Neutrophil (primary cell): ENCODE data around the gene TFEB.

Source experiments
- H3K27ac ChIP-seq: fragments of 200-600 bp; sonication (generic); 2 replicates; pipeline ENCODE4 v1.5.1; 2016; ENCODE audit warnings: mild to moderate bottlenecking, moderate library complexity
- H3K27me3 ChIP-seq: fragments of 200-600 bp; sonication (generic); 2 replicates; pipeline ENCODE4 v1.6.0; 2016; ENCODE audit warnings: mild to moderate bottlenecking
- H3K36me3 ChIP-seq: fragments of 200-600 bp; sonication (generic); 2 replicates; pipeline ENCODE4 v1.5.1; 2017
- H3K4me1 ChIP-seq, 2 experiments: fragments of 200-600 bp in 1 of 2; sonication (generic) in 1 of 2; 1 replicate in 1 of 2; 2 replicates in 1 of 2; pipeline versions ENCODE4 v1.5.1 to v1.6.1; 2013 to 2016; ENCODE audit warnings: low read depth in 1 of 2, low read length in 1 of 2, mild to moderate bottlenecking in 1 of 2, moderate library complexity in 1 of 2; ENCODE audit not compliant: control insufficient read depth in 1 of 2, insufficient read depth in 1 of 2
- H3K4me3 ChIP-seq, 2 experiments: fragments of 200-600 bp in 1 of 2; sonication (generic) in 1 of 2; 1 replicate in 1 of 2; 2 replicates in 1 of 2; pipeline ENCODE4 v1.5.1; 2013 to 2016; ENCODE audit warnings: low read depth in 1 of 2, low read length in 1 of 2, mild to moderate bottlenecking in 1 of 2, moderate library complexity in 1 of 2
- H3K9me3 ChIP-seq: fragments of 200-600 bp; sonication (generic); 2 replicates; pipeline ENCODE4 v1.5.1; 2016
- TF ChIP-seq, protein P1 (sequence below): fragments of 200-600 bp; sonication (generic); IDR thresholded peaks from 2 replicates; pipeline ENCODE4 v1.5.1; 2016; ENCODE audit warnings: antibody characterized with exemption

Gene TFEB

GRCh38 chr6:41692730-41693129 is 42.7 kb downstream of the TFEB start:
- Histone ChIP-seq H3K27ac (no peak overlapping the region), H3K9me3 (no peaks in the 10 kb centered on the region), H3K36me3 (peaks cover 59% of the 10 kb centered on the region), H3K4me1 (no peaks in the 10 kb centered on the region), H3K4me3 (no peak overlapping the region), H3K27me3 (no peaks in the 10 kb centered on the region)
- TF ChIP-seq, protein P1, sequence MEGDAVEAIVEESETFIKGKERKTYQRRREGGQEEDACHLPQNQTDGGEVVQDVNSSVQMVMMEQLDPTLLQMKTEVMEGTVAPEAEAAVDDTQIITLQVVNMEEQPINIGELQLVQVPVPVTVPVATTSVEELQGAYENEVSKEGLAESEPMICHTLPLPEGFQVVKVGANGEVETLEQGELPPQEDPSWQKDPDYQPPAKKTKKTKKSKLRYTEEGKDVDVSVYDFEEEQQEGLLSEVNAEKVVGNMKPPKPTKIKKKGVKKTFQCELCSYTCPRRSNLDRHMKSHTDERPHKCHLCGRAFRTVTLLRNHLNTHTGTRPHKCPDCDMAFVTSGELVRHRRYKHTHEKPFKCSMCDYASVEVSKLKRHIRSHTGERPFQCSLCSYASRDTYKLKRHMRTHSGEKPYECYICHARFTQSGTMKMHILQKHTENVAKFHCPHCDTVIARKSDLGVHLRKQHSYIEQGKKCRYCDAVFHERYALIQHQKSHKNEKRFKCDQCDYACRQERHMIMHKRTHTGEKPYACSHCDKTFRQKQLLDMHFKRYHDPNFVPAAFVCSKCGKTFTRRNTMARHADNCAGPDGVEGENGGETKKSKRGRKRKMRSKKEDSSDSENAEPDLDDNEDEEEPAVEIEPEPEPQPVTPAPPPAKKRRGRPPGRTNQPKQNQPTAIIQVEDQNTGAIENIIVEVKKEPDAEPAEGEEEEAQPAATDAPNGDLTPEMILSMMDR: no peak

GRCh38 chr6:41692080-41692675 is 43.2 kb downstream of the TFEB start:
- Histone ChIP-seq H3K27ac (no peak overlapping the region), H3K4me3 (no peak overlapping the region), H3K36me3 (peaks cover 60% of the 10 kb centered on the region), H3K27me3 (no peaks in the 10 kb centered on the region), H3K9me3 (no peaks in the 10 kb centered on the region), H3K4me1 (no peaks in the 10 kb centered on the region)
- TF ChIP-seq, protein P1: no peak

DNA sequence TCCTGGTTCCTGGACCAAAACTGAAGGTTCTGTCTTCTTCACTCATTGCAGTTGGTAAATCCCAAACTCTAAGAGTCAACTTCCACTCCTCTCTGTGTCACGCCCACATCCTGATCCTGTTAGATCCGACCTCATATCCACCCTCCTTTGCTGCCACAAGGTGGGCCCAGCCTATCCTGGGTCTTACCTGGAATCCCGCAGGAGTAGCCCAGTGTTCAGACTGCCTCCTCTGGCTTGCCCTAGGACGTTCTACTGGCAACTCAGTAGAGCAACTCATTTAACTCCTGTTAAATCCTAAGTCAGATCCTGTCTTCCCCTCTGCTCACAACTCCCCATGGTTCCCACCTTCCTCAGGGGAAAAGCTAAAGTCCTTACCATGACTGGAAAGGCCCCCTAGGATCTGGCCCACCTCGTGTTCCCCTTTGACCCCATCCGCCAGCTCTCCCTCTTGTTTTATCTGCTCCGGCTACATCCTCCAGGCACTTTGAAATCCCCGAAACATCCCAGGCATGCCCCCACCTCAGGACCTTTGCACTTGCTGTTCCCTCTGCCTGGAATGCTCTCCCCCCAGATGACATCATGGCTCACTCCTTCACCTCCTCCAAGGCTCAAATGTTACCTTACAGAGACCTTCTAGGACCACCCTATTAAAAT is 43.9 kb downstream of the TFEB start:
- Histone ChIP-seq H3K9me3 (no peaks in the 10 kb centered on the region), H3K27me3 (no peaks in the 10 kb centered on the region), H3K27ac (no peak overlapping the region), H3K4me1 (no peaks in the 10 kb centered on the region), H3K36me3 (peaks cover 61% of the 10 kb centered on the region), H3K4me3 (no peak overlapping the region)
- TF ChIP-seq, protein P1: no peak

- Histone ChIP-seq H3K4me3 (no peak overlapping the region), H3K27ac (no peak overlapping the region)
- TF ChIP-seq, protein P1: no peak
Measured at GRCh38 chr6:41690541-41691330, 44.7 kb downstream of the TFEB start.

DNA sequence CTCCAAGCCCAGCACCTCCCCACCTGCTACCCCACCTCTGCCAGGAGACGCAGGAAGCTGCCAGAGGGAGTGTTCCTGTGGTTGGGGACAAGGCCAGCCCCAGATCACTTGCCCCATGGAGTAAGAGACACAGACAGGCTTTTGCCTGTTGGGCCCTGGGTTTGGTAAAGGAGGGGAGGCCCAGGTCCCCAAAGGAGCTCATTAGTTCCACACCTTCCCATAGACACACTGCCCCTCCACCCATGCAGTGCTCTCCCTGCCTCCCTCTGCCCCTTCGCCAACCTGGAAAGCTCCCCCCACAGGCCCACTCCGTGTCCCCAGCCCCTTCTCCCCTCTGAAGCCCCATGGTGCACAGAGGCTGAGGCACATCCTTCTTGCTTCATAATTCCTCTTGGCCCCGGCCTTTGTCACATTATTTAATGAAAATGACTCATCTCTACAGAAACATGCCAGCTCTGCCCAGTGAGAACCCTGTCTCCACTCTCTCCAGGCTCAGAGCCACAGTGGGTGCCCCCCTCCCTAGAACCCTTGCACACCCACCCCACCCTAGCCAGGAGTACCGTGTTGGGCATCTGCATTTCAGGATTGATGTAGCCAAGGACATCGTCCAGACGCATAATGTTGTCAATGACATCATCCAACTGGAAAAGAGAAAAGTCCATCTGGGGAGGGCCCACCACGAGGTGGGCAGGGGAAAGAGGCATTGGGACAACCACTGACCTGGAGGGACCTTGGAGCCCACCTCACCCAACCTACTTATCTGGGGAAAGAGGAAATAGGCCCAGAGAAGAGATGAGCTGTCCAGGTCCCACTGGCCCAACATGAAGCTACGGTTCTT is 46.0 kb downstream of the TFEB start:
- Histone ChIP-seq H3K4me3 (no peak overlapping the region), H3K27ac (no peak overlapping the region), H3K9me3 (no peaks in the 10 kb centered on the region), H3K27me3 (no peaks in the 10 kb centered on the region), H3K36me3 (peaks cover 73% of the 10 kb centered on the region), H3K4me1 (no peaks in the 10 kb centered on the region)
- TF ChIP-seq, protein P1: no peak

More at GRCh38 chr6:41690541-41691330, 44.7 kb downstream of the TFEB start:
- H3K36me3 ChIP-seq: peaks cover 63% of the 10 kb centered on the region
- no peaks in the 10 kb centered on the region for H3K27me3 ChIP-seq
- no peaks in the 10 kb centered on the region for H3K9me3 ChIP-seq
- H3K4me1 ChIP-seq: no peaks in the 10 kb centered on the region
